GM19025 (cell line): Measurements from ENCODE around the gene CHMP1B.
A peak's percentile ranks its signal among the peaks of the same experiment; 100 is the strongest.

Experiments
- ATAC-seq: cut with Tn5 transposase; IDR thresholded peaks from one replicate; pipeline ENCODE4 v1.9.1; 2021; ENCODE audit warnings: mild to moderate bottlenecking, low read depth, moderate library complexity; ENCODE audit not compliant: unreplicated experiment

CHMP1B gene, protein sequence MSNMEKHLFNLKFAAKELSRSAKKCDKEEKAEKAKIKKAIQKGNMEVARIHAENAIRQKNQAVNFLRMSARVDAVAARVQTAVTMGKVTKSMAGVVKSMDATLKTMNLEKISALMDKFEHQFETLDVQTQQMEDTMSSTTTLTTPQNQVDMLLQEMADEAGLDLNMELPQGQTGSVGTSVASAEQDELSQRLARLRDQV

DNA sequence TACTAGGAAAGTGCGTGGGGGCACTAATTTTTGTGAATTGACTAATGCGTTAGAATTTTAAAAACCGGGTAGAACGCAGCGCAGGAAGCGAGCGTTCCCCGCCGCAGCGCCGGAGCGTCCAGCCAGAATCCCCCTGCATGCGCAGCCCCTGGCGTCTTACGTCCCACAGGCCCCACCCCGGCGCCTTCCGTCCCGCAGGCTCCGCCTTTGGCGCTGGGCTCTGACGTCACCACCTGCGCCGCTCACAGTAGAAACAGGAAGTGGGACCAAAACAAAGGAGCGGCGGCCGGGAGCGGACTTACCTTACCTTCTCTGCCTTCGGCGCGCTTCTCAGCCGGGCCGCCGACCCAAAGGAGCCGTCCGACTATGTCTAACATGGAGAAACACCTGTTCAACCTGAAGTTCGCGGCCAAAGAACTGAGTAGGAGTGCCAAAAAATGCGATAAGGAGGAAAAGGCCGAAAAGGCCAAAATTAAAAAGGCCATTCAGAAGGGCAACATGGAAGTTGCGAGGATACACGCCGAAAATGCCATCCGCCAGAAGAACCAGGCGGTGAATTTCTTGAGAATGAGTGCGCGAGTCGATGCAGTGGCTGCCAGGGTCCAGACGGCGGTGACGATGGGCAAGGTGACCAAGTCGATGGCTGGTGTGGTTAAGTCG is at the start of gene CHMP1B:
TSS of gene CHMP1B (plus strand) at position 268 of the 660 bp plus-strand sequence. CDS start at position 367, 99 bp downstream.
- peak; percentile 98 for ATAC-seq

DNA sequence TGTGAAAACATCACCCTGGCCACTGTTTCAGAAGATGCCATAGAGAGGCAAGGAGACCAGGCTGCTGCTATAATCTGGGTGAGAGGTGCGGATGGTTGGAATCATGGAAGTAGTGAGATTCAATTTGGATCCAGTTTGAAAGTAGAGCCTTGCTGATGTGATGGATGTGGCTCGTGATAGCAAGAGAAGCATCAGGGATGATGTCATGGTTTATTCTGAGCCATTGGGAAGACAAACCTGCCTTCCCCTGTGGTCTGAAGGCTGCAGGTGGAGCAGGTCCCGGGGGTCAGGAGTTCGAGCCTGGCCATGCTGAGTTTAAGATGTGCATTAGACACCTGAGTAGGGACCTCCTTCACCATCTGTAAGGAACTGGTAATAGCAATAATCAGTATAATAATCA is 49.6 kb upstream of the CHMP1B start:
- ATAC-seq: no peak

DNA sequence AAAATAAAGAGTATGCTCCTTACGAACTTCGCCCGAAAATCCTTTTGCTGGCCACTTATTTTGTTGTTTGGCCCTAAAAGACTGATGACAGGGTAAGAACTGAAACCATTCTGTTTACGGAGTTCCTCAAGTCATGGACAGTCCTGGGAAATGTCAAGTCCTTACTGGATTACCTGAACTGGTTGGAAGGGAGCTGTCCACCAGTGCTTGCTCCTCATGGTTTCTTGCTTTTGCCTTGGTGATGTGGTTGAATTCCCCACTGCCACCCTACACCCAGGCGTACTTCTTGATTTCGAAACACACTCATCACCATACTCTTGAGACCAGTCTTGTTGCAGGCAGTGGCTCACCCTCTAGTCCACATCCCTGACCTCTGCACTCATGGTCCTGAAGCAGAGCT is 49.1 kb upstream of the CHMP1B start:
- no peak for ATAC-seq

DNA sequence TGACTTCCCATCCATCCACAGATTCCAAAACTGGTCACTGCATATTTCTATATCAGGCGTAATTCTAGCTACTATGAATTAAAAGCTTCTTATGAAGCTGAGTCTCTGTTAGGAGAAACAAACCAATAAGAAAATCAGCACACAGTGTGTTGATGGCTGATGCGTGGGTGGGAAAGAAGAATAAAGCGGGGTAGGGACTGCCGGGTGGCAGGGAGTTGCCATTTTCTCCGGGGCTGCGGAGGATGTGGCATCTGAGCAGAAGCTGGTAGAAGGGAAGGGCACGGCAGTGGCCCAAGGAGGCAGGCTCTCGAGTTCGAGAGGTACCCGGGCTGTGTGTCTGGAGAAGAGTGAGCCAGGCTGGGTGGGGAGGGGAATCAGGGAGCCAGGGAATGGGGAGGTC is 48.6 kb upstream of the CHMP1B start:
- no peak for ATAC-seq

DNA sequence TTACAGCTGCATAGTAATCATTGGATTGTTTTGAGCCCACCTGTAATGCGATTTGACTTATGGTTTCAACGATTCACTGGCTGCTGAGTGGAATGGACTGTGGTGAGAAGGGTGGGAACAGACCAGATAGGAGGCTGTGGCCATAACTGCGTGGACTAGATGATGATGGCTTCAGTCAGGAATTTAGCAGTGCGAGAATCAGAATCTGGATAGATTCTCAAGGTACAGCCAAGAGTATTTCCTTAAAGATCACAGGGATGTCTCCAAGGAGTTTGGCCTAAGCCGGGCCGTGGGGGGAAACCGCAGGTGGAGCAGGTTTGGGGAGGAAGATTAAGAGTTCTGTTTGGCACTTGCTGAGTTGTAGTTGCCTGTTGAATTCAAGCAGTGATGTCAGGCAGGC is 44.0 kb upstream of the CHMP1B start:
- no peak for ATAC-seq

DNA sequence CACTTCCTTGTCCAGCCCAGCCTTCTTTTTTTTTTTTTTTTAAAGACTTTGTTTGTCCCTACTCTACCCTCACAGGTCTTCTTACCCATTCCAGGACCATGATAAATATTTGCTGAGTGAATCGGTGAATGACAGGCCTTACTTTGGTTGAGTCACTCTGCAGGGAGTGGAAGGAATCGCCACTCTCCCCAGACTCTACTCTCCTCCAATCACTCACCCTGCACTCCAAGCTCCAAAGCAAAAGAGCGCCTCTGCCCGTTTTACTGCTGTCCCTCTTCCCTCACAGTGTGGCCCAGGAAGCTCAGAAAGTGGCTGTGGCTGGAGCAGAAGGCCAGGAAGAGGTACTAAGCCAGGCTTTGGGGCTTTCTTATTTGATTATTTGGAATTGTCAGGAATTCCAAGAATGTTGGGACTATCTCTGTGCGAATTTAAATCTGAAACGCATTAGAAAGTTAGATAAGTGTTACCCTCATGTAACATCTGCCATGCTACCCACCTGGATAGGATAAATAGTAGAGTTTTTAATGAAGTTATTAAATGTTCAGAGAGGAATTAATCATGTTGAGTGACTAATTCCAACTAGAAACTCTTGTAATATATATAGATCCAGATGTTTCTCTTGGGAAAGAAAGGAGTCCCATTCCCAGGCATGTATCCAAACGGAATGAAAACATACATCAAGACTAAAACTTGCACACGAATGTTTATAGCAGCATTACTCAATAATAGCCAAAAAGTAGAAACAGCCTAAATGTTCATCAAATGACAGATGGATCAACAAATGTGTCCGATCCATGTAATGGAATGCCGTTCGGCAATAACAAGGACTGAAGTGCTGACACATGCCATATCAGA is 43.0 kb upstream of the CHMP1B start:
- ATAC-seq: no peak

DNA sequence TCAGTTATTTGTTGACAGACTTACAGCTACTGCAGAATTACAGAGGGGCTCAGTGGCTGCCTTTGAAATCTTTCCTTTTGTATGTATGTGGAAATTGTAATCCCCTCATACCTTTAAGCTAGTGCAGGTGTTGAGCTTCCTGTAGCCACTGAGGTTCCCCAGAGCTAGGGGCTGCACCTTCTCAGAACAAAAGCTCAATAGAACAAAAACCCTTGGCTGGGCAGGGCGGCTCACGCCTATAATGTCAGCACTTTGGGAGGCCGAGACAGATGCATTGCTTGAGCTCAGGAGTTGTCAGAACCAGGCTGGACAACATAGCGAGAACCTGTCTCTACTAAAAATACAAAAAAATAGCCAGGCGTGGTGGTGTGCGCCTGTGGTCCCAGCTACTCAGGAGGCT is 41.3 kb upstream of the CHMP1B start:
- no peak for ATAC-seq

DNA sequence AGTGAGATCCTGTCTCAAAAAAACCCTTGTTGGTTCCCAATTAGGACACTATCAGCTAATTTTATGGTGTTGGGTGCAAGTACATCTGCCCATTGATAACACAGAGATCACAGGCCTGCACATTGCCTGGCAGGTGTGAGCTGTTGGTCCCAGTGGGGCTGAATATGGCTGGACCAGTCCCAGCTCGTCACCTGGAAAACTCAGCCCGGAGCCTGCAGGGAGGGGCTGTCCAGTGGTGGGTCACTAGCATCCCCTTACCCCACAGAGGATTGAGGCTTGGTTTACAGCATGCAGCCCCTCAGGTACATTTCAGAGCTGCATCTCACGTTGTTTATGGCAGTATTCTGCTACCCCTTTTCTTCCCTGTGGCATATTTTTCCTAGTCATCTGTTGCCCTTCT is 40.8 kb upstream of the CHMP1B start:
- ATAC-seq: no peak

DNA sequence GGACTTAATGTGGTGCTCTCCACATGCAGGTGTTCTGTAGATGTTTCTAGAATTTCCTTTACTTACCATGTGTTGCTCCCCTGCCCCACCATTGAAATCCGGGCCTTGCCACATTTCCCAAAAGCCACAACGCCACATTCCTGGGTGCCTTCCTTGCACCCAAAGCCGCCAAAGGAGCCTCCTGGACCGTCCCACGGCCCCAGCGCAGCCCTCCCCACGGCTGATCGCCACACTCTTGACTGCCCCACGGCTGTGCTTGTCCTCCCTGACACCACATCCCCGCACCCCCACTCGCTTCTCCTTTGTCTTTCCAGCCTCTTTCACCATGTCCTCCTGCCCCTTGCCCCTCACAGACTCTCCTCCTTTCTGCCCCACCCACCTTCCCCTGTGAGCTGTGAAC is 40.2 kb upstream of the CHMP1B start:
- ATAC-seq: no peak

DNA sequence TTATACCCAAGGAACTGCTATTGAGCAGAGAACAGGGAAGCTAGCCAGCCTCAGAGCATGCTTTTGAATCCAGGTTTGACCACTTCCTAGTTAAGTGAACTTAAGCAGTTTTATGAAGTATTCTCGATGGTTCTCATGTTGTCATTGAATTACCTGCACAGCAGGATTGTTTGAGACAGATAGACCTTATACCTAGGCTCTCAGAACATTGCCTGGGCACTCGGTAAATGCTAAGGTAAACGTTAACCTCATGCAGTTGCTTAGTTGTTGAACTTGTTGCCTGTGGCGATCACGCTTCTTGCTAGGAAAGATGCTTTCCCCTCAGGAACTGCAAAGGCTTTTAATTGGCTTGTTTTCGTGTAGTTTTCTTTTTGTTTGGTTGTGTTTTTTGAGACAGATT is 34.0 kb upstream of the CHMP1B start:
- ATAC-seq: no peak

DNA sequence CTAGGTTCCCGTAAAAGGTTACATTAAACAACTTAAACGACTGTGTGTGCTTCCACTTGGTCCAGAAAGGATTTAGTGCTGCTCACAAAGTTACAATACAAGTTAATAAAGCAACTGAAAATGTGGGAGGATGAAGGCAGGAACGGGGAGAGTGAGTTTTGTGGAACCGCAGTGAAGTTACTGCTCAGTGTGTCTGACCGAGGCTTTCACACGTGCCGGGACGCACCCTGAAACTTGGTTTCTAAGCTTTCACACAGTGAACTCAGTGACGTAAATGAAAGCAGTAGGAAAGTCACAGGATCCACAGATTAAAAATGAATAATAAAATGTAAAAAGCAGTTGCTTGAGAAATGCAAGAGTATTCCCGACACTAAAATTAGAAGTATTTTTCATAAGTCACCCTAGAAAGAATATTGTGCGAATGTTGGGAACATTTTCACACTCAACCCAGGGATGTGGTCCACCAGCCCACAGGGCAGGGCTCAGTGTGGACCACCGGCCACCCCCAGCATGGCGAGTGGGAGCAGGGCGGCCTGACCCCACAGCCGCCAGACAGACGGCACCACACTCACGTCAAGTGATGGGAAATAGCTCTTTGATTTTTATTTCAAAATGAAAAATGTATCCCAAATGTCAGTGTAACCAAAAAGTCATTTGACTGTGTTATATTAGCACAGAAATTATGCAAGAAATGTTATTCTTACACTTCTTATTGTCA is 32.6 kb upstream of the CHMP1B start:
- ATAC-seq: no peak

DNA sequence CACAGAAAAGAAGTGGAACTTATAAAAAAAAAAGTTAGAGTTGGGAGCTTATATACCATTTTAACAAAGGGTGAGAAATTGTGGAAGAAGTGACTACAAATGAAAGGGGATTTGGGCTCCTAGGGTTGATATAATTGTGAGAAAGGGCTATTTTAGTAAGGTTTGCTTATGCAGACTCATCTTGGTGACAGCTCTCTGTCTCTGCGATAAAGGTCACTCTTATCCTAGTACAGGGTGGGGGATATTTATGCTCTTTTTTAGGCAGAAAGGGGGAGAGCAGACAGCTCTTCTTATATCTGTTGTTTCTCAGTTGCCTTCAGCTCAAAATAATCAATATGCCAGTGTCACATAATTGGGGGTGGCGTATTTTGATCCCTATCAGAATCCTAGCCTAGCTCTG is 31.3 kb upstream of the CHMP1B start:
- ATAC-seq: no peak

DNA sequence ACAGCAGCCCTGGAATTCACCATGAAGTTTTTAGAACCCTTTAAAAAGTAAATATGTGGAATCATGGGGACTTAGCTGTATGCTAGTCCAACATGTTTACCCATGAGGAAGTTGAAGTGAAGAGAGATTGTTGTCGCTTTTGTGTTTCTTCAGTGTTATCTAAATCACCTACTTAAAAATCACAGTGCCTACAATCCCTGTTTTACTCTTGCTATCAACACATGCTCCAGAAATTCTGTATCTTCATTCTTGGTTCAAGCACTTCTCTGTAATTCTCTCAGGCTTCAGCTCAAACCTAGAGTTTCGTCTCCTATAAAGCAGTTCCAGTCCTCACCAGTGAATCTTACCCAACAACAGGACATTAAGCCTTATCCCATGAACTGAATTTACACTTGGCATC is 30.5 kb upstream of the CHMP1B start:
- no peak for ATAC-seq

DNA sequence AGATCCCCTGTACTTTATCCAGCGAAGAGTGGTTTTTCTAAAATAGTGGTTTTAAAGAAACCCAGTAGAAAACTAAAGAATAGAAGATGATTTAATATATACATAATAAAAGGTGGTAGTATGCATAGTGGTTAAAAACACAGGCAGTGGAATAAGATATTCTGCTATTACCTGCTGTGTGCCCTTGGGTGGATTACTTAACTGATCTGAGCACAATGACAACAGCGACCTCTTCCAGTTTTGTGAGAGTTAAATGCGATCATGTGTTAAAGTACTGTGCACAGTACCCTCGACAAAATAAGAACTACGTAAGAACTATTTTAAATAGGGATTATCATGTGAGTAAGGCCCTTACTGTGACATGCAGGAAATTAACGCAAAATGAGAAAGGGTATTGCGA is 30.0 kb upstream of the CHMP1B start:
- no peak for ATAC-seq

DNA sequence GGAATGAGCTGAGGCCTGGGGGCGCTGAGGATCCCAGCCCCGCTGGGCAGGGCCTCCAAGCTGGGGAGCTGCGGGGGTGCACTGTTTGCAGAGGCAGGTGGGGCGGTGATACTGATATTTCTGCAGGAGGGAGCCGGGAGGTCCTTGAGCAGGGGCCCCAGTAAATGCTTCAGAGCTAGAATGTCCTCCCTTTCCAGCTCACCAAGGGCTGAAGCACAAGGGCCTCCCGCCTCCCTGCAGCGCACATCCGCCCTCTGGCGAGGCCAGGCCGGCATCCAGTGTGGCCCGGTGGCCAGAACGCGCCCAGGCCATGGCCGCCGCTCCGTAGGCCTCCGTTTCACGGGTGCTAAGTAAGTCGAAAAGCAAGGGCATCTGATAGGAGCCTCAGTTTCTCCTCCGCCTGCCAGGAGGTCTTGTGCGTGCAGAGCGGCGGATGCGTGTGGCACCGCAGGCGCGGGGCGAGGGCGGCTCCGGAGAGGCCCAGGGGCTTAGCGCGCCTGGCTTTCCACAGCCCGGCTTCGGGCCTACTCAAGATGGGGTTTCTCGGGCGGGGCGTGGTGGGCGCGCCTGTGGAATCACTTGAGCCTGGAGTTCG is 29.5 kb upstream of the CHMP1B start:
- ATAC-seq: no peak

DNA sequence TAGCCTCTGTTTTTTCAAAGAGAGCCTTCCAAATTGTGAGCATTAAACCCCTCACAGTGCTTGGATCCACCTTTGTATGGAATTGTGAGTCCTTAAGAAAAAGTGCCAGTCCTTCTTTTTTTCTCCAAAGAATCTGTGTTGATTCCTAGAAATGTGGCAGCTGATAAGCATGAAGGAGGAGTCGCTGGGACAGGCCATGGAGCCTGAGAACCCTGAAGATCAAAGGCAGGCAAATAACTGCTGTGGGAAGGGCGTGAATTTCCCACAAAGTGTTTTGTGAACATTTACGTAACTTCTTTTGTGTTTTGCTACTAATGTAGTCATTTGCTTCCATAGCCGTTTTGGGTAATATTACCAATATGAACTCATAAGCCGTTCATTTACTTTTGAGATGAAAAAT is 27.7 kb upstream of the CHMP1B start:
- ATAC-seq: no peak

DNA sequence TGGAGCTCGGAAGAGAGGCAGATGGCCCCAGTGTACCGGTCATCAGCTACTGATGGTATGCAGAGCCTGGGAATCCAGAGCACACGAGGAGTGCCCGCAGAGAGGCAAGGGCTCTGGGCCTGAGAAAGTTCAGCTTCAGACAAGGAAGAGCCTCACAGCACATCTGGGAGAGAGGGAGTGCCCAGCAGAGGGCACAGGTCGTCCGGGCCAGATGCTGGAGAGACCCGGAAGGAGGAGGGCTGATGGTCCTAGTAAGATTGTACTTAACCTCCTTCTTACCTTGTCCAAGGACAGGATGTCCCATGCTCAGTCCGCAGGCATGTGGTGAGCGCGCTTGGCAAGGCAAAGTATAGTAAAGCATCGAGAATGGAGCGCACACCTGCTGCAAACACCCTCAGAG is 24.4 kb upstream of the CHMP1B start:
- no peak for ATAC-seq

DNA sequence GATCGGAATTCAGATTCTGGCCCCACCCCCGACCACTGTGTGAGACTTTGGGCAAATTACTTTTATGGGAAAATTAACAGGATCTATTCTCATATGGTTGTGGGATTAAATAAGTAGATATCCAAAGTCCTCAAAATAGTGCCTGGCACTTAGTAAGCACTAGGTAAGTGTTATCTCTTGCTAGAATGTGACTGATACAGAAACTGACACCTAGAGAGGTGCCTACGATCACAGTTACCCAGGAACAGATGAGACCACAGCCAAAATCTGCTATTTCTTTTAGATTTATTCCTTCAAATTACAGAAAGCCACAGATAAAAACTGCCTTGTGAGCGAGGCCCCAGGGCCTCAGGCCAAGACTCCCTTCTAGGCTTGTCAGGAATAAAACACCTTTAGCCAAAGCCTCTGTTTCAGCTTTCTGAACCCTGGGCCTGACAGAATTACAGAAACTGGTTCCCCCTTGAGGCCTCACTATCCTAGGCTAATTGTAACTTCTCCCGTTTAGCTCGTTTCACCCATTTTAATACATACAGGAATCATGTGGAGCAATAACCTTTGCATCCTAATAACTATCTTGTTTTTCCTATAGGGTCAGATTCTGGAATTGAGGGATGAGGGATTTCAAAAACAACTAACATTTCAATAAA is 22.3 kb upstream of the CHMP1B start:
- no peak for ATAC-seq

DNA sequence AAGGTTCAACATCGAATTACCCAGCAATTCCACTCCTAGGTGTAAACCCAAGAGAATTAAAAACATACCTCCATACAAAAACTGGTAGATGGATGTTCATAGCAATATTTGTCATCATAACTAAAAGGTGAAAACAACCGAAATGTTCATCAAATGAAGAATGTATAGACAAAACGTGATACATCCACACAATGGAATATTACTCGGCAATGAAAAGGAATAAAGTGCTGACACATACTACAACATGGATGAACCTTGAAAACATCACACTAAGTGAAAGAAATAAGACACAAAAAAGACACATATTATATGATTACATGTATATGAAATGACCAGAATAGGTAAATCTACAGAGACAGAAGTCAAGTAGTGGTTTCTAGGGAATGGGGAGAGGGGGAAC is 20.6 kb upstream of the CHMP1B start:
- ATAC-seq: no peak

DNA sequence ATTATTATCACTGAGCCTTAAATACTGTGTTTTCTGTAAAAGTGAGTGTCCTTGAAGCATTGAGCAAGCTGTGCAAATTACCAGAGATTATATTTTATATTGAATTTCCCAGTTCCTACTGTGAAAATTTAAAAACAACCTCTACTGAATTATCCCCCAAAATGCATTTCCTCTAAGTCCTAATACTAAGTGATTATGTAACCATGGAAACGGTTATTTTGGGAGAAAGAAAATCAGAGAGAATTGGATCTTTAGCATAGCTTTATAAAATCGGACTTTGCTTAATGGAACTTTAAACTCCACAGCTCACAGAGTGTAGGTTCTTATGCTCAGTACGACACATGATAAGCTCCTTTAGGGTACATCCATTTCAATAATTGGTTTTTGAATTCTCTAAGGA is 19.3 kb upstream of the CHMP1B start:
- no peak for ATAC-seq
